GM18867 (cell line): ENCODE data around the gene GDF9.
"Not testable (repeated sequence)": the region's sequence is repeated elsewhere in the genome, so short reads cannot be mapped to it uniquely, and the experiment has no call there.

ENCODE experiments used
- ATAC-seq: cut with Tn5 transposase; IDR thresholded peaks from one replicate; pipeline ENCODE4 v1.9.1; 2021; ENCODE audit warnings: mild to moderate bottlenecking, moderate library complexity; ENCODE audit not compliant: unreplicated experiment

Gene GDF9

DNA sequence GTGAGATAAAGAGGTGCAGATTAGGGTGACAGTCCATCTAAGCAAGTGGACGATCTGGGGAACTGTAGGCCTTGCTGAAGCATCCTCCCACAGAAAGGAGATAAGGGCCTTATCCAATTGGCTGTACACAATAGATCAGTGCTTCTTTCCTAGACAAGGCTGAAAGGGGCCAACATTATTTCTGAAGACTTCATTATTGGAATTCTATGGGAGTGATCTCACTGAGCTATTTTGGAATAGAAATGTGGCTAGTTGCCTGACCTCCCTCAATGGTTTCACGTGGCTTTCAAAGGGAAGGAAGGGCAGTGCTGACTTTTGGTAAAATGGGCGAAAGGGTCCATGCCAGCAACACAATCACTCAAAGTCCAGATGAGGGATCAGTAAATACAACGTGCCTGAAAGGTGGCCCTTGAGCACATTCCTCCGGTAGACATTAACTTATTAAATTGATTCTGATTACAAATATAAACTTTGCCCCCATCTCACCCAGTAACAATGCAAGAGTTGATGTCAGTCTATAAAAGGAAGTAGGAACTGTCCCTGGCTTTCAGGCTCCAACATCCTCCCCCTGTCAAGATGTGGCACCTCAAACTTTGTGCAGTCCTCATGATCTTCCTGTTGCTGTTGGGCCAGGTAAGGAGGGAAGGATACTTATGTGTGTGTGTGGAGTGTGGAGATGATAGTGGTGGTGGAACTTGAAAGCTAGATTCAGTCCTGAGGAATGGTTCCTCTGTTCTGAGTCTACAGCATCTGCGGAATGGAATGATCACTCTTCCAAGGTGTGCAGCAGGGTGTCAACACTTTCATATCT, 7.1 kb upstream of the GDF9 start, which contains the start of gene LEAP2:
Gene LEAP2 (plus strand): TSS at position 550 of the 811 bp plus-strand sequence. CDS start 27 bp downstream, at position 577.
- ATAC-seq: no peak

GRCh38 chr5:132872788-132873118, 6.5 kb upstream of the GDF9 start:
- ATAC-seq: no peak

DNA sequence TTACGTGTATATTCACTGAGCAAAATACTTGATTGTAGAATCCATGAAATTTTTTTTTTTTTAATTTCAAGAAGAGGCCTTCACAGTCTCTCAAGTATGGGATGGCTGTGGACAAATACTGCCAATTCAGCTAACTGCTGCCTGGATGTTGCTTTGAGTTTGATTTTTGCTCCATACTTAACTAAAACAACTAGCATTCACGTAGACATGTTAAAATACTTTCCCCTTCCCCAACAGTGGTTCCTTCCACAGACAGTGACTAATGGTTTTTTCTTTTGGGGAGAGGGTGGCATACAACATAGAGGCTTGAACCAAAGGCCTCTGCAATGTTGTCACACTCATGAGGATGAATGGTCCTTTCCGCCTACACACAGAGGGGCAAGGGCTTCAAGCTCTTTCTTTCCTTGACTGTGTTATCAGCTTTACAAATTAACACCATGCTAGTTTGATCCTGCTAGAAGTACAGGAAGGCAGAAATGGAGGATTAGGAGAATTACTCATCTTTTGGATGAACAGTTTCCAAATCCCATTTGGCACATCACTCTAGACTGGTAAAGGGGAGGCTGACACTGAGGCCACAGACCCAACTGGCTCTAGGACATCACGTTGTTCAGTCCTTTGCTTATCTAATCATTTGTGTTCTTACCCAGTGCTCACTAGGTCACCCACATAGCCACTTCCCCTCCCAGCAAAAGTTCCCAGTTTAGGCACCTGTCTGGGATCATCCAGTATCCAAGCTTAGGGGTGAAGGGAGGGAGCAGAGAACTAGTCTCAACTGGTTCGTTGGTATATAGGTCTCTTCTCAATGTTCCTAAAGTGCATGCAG, 5.4 kb upstream of the GDF9 start:
- no peak for ATAC-seq

DNA sequence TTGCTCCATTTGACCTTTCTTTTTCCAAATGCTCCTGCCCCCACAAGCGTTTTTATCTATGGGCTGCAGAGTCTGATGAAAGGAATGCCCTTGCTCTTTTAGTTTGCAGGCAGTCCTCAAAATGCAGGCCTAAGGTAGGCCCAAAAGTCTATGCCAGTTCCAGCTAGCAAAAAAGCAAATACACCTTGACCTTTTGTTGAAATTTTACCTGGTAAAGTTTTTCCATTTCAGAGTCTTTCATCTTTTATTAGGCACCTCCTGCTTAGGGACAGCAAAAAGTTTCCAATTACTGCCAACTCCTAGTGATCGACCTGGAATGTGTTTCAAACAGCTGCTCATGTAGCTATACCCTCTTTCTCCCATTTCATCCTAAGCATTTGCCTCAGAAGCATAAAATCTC, 4.5 kb upstream of the GDF9 start:
- ATAC-seq: no peak

DNA sequence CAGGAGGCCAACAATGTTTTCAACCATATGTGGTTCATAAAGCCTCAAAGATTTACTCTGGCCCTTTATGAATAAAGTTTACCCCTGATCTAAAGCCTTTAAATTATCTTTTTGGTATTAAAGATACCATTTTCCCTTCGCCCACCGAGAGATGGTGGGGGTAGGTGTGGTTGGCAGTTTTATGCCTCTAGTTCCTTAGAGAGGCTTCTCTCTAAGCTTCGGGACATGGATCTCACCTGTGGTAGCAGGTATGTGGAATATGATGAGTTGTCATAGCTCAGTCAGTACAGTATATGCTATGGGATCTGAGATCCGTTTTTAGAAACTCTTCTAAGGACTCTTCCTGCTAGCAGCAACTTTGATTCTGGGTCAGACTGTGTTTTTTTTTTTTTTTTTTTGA, 2.5 kb upstream of the GDF9 start:
- no peak for ATAC-seq

GRCh38 chr5:132867046-132867451, 780 bp upstream of the GDF9 start:
- ATAC-seq: no peak

DNA sequence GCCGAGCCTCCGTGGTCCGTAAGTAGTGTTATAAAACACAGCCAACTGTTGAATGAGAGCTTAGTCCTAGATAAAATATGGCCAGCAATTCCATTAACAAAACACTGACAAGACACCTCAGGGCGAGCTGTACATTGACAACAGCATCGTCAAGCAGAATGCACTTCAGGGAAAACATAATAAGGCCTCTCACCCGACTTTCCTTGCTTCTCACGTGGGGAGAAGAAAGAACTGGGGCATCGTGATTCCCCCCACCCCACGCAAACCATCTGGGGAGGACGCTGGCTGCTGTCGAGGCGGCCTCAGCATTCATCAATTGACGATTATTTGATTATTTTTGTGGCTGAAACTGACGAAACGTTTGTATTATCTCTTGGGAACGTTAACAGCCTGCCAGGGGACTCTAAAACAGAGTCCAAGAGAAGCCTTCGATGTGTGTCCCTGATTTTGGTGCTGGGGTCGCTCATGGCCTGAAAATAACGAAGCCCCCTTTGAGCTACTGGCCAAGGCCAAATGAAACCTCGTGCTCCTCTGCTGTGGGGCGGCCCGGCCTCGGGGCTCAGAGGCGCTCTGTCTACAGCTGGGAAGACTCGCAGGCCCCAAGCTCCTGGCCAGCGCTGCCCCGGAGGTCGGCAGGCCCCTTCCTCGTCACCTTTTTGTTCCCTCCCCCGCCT, 464 bp downstream of the GDF9 start:
- peak; percentile 25 for ATAC-seq

GRCh38 chr5:132860742-132861141, 5.5 kb downstream of the GDF9 start:
- no peak for ATAC-seq

- ATAC-seq: no peak
Measured at GRCh38 chr5:132859889-132860437, 6.3 kb downstream of the GDF9 start.

DNA sequence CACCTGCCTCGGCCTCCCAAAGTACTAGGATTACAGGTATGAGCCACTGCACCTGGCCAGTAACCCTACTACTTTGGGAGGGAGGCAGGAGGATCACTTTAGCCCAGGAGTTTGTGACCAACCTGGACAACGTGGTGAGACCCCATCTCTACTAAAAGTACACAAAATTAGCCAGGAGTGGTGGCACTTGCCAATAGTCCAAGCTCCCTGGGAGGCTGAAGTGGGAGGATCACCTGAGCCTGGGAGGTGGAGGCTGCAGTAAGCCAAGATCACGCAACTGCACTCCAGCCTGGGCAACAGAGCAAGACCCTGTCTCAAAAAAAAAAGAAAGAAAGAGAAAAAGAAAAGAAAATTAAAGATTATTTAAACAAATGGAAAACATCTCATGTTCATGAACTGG, 10.3 kb downstream of the GDF9 start:
- ATAC-seq: no peak

GRCh38 chr5:132854992-132855391, 11.3 kb downstream of the GDF9 start:
- ATAC-seq: not testable (repeated sequence)

GRCh38 chr5:132854301-132854700, 12.0 kb downstream of the GDF9 start:
- ATAC-seq: no peak

DNA sequence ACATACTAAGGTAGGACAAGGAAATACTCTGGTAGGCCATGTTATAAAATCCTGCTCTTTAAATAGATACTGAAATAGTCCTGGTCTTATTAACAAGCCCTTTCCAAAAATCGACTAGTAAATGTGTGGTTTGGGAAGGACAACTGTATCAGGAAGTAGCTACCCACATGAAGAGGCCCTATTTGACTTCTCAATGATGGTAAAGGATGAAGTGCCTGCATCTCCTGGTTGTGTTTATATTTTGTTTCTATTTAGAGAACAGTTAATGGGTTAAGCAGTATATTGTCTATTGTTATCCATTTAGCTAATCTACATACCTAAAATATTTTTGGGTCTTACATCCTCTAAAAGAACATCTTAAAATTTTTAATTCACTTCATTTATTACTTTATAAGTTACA, 12.5 kb downstream of the GDF9 start:
- ATAC-seq: no peak

DNA sequence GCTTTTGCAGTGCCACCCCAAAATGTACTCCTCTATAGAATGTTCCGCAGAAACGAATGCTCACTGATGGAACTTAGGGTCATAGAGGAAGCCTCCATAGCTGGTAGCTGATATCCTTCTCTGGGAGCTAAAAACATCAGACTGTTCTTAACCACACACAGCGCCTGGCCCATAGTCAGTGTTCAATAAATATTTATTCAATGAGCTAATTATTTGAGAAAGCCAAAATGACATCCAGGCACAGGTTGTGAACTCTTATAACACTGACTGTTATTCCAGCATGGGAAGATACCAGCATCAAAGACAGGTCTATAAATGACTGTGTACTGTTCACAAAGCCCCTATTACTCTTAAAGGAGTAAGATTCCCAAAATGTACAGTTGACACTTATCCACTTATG, 12.9 kb downstream of the GDF9 start:
- no peak for ATAC-seq

DNA sequence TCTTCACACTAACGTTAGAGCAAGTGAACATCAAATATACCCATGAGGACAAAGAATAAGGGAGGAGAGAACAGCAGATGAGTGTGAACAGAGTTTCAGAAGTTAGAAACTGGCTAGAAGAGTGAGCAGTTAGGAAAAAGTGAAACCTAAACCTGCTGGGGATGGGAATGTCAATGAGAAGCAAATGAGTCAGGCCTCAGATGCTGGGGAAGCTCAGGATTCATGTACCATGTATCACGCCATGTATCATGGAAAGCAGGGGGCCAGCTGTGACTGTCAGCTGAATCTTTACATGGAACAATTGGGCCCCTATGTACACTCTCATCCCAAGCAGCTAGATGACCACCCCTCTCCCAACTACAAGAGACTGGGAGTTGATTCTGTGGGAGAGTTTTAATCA, 16.2 kb downstream of the GDF9 start:
- no peak for ATAC-seq

DNA sequence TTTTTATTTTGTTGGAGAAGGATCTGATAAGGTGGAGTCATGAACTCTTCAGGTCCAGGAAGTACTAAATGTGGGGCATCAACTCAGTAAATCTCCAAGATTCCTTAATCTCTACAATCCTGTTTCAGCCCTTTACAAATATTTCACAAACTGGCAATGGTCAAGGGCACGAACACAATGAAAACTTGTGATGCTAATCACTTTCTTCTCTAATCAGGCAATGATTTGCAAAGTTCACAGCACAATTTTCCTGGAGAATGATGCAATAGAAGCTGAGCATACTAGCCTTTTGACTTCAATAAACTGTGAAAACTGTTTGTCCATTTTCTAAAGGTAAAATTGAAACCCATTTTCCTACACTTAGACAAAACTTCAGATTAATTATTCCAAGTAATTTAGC, 16.9 kb downstream of the GDF9 start:
- ATAC-seq: no peak

DNA sequence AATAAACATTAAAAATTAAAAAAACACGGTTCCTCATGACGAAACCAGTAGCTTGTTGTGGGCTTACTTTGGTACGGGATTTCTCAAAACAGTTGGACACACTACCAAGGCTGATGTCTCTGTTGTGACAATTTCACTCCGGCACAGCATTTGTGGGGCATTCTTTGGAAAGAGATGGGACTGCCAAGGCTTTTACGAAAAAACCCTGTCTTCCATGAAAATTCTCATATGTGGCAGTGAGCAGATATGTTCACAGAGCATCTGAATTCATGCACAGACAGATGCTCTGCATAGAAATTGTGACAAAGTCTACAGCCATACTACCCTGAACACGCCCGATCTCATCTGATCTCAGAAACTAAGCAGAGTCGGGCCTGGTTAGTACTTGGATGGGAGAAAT, 18.0 kb downstream of the GDF9 start:
- no peak for ATAC-seq

- no peak for ATAC-seq
Measured at GRCh38 chr5:132841305-132841704, 25.0 kb downstream of the GDF9 start.

DNA sequence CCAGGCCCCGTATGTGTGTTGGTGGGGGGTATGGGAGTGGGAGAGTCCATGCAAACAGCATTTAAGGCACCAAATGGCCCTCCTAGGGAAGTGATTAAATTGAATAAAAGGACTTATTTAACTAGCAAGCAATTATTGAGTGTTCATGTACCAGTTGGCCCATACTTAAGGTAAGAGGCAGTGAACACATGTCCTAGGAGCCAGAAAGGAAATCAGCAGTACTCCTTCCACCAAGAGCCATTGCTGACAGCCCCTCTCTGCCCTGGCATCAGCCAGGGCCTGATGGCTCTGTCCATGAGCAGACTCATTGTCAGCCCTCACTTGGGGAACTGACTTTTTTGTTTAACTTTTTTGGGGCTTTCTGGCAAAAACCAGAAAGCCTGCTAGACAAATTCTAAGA, 25.4 kb downstream of the GDF9 start:
- no peak for ATAC-seq

DNA sequence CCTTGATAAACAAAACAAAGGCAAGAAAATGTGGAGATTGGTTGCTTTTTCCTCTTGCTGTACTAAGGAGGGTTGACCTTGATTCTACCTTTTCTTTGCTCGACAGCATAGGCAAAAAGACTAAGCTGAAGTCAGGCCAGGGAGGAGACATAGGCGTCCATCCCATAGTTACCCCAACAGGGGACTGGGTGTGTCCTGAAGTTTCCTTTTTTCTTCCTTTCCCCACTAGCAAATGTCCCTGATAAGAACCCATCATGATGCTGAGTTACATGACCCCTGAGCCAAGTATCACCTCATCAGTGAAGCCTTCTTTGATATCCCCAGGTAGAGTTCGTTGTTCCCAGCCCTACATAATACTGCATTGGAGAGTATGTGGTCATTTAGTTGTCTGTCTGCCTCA, 26.0 kb downstream of the GDF9 start:
- no peak for ATAC-seq
